Fibroblast of pulmonary artery (primary cell): ENCODE data around the gene FGF11.

Experiments used
- DNase-seq: peaks from one replicate; pipeline ENCODE4 v3.0.0-alpha.2; 2010; ENCODE audit warnings: low read depth
- H3K4me3 ChIP-seq: replicated peaks from 2 replicates; pipeline ENCODE4 v1.5.1; 2011; ENCODE audit warnings: low read depth, mild to moderate bottlenecking, control low read depth, low read length, moderate library complexity
- CTCF ChIP-seq: IDR thresholded peaks from 2 replicates; pipeline ENCODE4 v1.5.1; 2011; ENCODE audit warnings: mild to moderate bottlenecking, control low read depth, low read length, inconsistent platforms; ENCODE audit errors: missing control alignments

The FGF11 gene

DNA sequence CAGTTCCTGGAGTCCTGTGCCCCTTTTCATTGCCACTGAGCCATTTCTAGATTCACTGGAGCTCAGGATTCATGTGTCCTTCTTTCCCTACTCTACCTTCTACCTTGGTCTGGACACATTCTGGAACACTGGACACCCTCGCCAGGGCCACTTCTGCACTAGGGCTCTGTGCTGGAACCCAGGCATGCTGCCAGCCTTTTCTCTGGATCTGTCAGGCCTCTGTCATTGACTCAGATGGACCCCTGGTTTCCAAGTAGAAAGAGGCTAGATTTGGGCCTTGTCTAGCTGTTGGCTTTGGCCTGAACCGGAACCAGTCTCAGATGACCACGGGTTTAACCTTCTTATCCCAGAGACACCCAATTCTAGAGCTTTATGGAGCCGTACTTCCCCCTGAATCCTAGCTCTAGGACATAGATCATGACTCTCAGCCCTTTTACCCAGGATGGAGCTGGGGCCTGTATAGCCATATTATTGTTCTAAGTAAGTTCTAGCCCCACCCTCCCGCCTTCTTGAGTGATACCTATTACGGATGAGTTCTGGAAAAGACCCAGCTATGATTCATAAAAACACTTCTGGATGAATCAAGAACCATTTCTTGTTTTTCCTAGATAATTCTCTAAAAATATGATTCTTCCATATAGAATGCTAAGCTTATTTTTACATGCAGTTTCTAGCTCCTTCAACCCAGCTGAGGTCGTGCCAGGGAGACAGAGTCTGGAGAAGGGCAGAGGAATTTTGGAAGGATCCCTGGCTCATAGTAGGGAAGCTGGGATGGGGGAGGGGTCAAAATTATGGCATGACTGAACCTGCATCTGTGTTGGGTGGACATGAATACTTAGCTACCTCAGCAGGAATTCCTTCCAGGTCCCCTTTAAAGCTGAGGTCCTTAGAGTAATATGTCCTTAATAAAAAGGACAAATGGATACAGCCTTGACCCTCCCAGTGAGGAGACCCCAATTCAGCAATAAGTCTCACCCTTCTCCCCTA is 4.5 kb downstream of the FGF11 start:
- peak; percentile 61 for DNase-seq
- TF ChIP-seq CTCF: no peak
- H3K4me3 ChIP-seq: no peak overlapping the region

GRCh38 chr17:7444682-7445618 is 5.6 kb downstream of the FGF11 start, which contains the start of gene CHRNB1:
TSS of gene CHRNB1 (plus strand) at chr17:7445061. CDS start at chr17:7445128, 67 bp downstream.
- no peak for TF ChIP-seq CTCF
- peak within 1 kb of the TSS; percentile 34 for H3K4me3 ChIP-seq
- no peak for DNase-seq

DNA sequence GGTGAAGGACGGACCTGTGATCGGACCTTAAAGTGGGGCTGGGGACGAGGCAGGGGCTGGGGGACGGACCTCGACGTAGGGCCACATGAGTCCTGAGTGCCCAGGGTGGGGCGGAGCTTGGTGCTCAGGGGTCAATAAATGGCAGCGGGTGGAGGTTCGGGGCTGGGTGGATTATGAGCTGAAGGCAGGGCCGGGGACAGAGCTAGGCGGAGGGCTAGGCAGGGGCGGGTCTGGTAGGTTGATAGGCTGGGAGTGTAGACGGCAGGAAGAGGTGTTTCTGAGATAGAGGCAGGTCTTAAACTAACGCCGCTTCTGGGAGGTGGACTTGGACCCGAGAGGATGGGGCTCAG is 6.3 kb downstream of the FGF11 start:
- DNase-seq: no peak
- H3K4me3 ChIP-seq: peak overlapping the region; percentile 34

DNA sequence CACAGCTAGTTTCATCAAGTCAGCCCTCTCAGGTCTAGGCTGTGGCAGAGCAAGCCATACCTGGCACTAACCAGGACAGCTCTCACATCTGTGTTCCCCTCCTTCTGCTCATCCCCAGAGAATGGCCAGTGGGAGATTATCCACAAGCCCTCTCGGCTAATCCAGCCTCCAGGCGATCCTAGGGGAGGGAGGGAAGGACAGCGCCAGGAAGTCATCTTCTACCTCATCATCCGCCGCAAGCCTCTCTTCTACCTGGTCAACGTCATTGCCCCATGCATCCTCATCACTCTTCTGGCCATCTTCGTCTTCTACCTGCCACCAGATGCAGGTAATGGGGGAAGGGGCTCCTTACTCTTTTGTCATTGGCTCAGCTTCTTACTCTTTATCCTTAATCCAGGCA is 9.1 kb downstream of the FGF11 start:
- no peak for TF ChIP-seq CTCF
- H3K4me3 ChIP-seq: no peak overlapping the region
- DNase-seq: no peak

More for the DNA sequence above, 6.3 kb downstream of the FGF11 start:
- no peak for TF ChIP-seq CTCF

GRCh38 chr17:7459961-7460545 is 20.7 kb downstream of the FGF11 start:
- no peak for TF ChIP-seq CTCF
- H3K4me3 ChIP-seq: no peak overlapping the region
- no peak for DNase-seq

- no peak overlapping the region for H3K4me3 ChIP-seq
- TF ChIP-seq CTCF: no peak
- DNase-seq: no peak
Measured at GRCh38 chr17:7460850-7461660, 21.7 kb downstream of the FGF11 start.
